Spleen (tissue), 11 donors: ENCODE results near the gene MAPT. TPM values are rescaled to one million over a fixed set of nuclear protein-coding genes. Genes with fewer than 3 reads are reported as not detected.

Experiments
- DNase-seq: peaks from one replicate; pipeline ENCODE4 v3.0.0-alpha.2; 2020
- H3K27ac ChIP-seq, 8 donors: fragments of 200-600 bp; sonication (generic) in 7 of 8; 1 replicate in 4 of 8; 2 replicates in 4 of 8; pipeline versions ENCODE4 v1.5.0 to v1.8.0; 2016 to 2021; ENCODE audit warnings: inconsistent platforms in 4 of 8, mild to moderate bottlenecking in 4 of 8, moderate library complexity in 1 of 8
- H3K27me3 ChIP-seq, 7 donors: fragments of 200-600 bp; sonication (generic) in 6 of 7; replicated peaks in 1 of 7; 1 replicate in 4 of 7; 2 replicates in 3 of 7; pipeline versions ENCODE4 v1.5.0 to v1.8.0; 2016 to 2021; ENCODE audit warnings: inconsistent platforms in 3 of 7, mild to moderate bottlenecking in 1 of 7
- H3K36me3 ChIP-seq, 6 donors: fragments of 200-600 bp; sonication (generic) in 5 of 6; 1 replicate in 4 of 6; 2 replicates in 2 of 6; pipeline versions ENCODE4 v1.5.0 to v1.8.0; 2016 to 2021; ENCODE audit warnings: inconsistent platforms in 2 of 6
- H3K4me1 ChIP-seq, 6 donors: fragments of 200-600 bp; sonication (generic) in 5 of 6; 1 replicate in 3 of 6; 2 replicates in 3 of 6; pipeline versions ENCODE4 v1.5.0 to v1.8.0; 2016 to 2021; ENCODE audit warnings: inconsistent platforms in 3 of 6
- H3K4me3 ChIP-seq, 8 donors: fragments of 200-600 bp; sonication (generic) in 7 of 8; 1 replicate in 4 of 8; 2 replicates in 4 of 8; pipeline versions ENCODE4 v1.5.0 to v1.8.0; 2016 to 2021; ENCODE audit warnings: inconsistent platforms in 4 of 8, mild to moderate bottlenecking in 4 of 8, moderate library complexity in 2 of 8
- H3K9me3 ChIP-seq, 8 donors: fragments of 200-600 bp; sonication (generic) in 7 of 8; 1 replicate in 4 of 8; 2 replicates in 4 of 8; pipeline versions ENCODE4 v1.5.0 to v1.8.0; 2016 to 2021; ENCODE audit warnings: inconsistent platforms in 4 of 8
- CTCF ChIP-seq, 11 experiments: fragments of 200-600 bp in 7 of 11; fragments of 450-650 bp in 4 of 11; sonication (generic) in 4 of 11; IDR thresholded peaks in 8 of 11; conservative IDR thresholded peaks in 3 of 11; 1 replicate in 7 of 11; 2 replicates in 4 of 11; pipeline versions ENCODE4 v1.4.0 to v1.8.0; 2016 to 2021; ENCODE audit warnings: antibody characterized with exemption in 11 of 11, inconsistent platforms in 4 of 11, mild to moderate bottlenecking in 1 of 11
- POLR2A ChIP-seq, 3 donors: fragments of 450-650 bp; IDR thresholded peaks; one replicate each; pipeline ENCODE4 v1.5.1; 2017; ENCODE audit warnings: antibody characterized with exemption in 3 of 3, mild to moderate bottlenecking in 1 of 3
- POLR2AphosphoS5 ChIP-seq, 3 donors: sonication (generic); formaldehyde crosslinking; IDR thresholded peaks; one replicate each; pipeline ENCODE4 v1.5.1; 2017; ENCODE audit warnings: antibody characterized with exemption in 3 of 3
- WGBS, 5 donors: extraction: QIAGEN DNeasy Blood & Tissue Kit in 3 of 5; methylation state at CpG; one replicate each; pipeline versions ENCODE4 v1.1.5 to v1.1.7; 2013 to 2018; 5-methylcytosine and 5-hydroxymethylcytosine counted together
- intact Hi-C: fragments of 100-400 bp; cut with DNase I; formaldehyde crosslinking; loops from one replicate; pipeline ENCODE4 v1.15.0; 2023; ENCODE audit warnings: low total_unique reads
- polyA plus RNA-seq, 3 donors: library from polyadenylated mRNA; stranded (reverse); fragments of 200-250 nt; gene quantifications; one replicate each; pipeline ENCODE4 v1.2.1, GENCODE V29; 2013
- total RNA-seq, 7 donors: library from RNA; depleted of rRNA in 3 of 7; stranded (reverse); fragments of >200 nt in 3 of 7; fragmentation: NEBNext Ultra II Directional in 4 of 7; extraction: Animal tissue kit (Norgen Biotek cat#: 25700) in 4 of 7; gene quantifications; one replicate each; pipeline versions ENCODE4 v1.1.0 to v1.2.1, GENCODE V29; 2016 to 2021
- donor health status: healthy with polysubstance abuse.
- donor health status: DM: no; HTN: no; CAD: no; lungs with moderate emphysema.
- donor health status: DM: no; HTN: no; CAD: no.
- donor health status: Bipolar disorder and iron deficiency.
- donor health status: healthy.
- donor health status: DM: no; HTN: no; CAD: no.
- donor health status: DM: yes; HTN: yes; CAD: no.

The MAPT gene
- total and polyA plus RNA-seq, 10 donors, result 0.15 to 1.6 (median 0.66) TPM

DNA sequence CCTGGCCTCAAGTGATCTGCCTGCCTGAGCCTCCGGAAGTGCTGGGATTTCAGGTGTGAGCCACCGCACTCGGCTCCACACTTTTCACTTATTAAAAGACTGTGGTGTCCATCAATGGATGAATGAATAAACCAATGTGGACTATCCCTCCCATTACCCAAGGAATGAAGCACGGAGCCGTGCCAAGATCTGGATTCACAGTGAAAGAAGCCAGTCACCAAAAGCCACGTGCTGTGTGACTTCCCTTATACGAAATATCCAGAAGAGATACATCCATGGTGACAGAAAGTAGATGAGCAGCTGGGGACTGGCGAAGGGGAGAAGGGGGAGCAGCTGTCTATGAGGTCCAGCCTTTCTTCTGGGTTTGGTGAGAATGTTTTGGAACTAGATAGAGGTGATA is 56.5 kb downstream of the MAPT start:
- no peak for TF ChIP-seq POLR2A (IDR thresholded peaks at IDR 0.05)
- WGBS, 5 donors, result 73 to 90% (median 85%) methylated on average over 8 of the region's 8 CpGs
- no peak for DNase-seq
- intact Hi-C loops, result no loop called here
- H3K4me3 ChIP-seq, result no peak overlapping the region
- no peaks in the 10 kb centered on the region for H3K36me3 ChIP-seq
- H3K27me3 ChIP-seq, result peaks cover 0 to 53% (median 13%) of the 10 kb centered on the region in 7 donors
- H3K27ac ChIP-seq, result no peak overlapping the region
- H3K4me1 ChIP-seq, result peaks cover 3 to 13% (median 11%) of the 10 kb centered on the region in 6 donors
- H3K9me3 ChIP-seq, result no peaks in the 10 kb centered on the region

GRCh38 chr17:45951403-45951802 is 57.0 kb downstream of the MAPT start:
- peaks cover 0 to 53% (median 13%) of the 10 kb centered on the region in 7 donors for H3K27me3 ChIP-seq
- WGBS, 5 donors, result 63 to 76% (median 69%) methylated on average over 10 of the region's 10 CpGs
- H3K4me1 ChIP-seq, result peaks cover 3 to 13% (median 11%) of the 10 kb centered on the region in 6 donors
- H3K4me3 ChIP-seq, result no peak overlapping the region
- H3K9me3 ChIP-seq, result no peaks in the 10 kb centered on the region
- H3K36me3 ChIP-seq, result no peaks in the 10 kb centered on the region
- no peak for DNase-seq
- no peak for TF ChIP-seq POLR2A (IDR thresholded peaks at IDR 0.05)
- no peak for TF ChIP-seq POLR2AphosphoS5 (IDR thresholded peaks at IDR 0.05)
- TF ChIP-seq CTCF (IDR thresholded peaks at IDR 0.05 in 8 of 11, conservative IDR thresholded peaks at IDR 0.05 in 3 of 11), result no peak
- no peak overlapping the region for H3K27ac ChIP-seq
- intact Hi-C loops, result no loop called here

DNA sequence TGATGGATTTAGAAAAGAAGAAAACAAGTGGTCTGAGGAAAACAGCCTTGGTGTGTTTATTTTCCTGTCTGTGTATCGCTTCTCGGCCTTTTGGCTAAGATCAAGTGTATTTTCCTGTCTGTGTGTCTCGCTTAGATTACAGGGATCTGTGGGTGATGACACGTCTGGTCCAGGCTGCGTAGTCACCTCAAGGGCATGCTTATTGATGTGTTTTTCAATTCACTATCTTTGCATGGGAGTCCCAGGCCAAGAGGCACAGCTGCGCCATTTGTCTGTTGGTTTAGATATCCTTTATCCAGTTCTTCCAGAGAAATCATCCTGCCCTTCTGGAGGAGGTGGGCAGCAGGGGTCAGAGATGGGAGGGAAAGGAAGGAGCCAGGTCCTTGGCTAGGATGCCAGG is 57.6 kb downstream of the MAPT start:
- WGBS, 5 donors, result 61 to 79% (median 77%) methylated on average over 6 of the region's 6 CpGs
- Histone ChIP-seq H3K27me3 (peaks cover 0 to 53% (median 13%) of the 10 kb centered on the region in 7 donors), H3K36me3 (no peaks in the 10 kb centered on the region), H3K4me3 (no peak overlapping the region), H3K27ac (no peak overlapping the region), H3K9me3 (no peaks in the 10 kb centered on the region), H3K4me1 (peaks cover 3 to 13% (median 11%) of the 10 kb centered on the region in 6 donors)
- no peak for DNase-seq
- TF ChIP-seq POLR2A (IDR thresholded peaks at IDR 0.05) (no peak), CTCF (IDR thresholded peaks at IDR 0.05 in 8 of 11, conservative IDR thresholded peaks at IDR 0.05 in 3 of 11) (no peak), POLR2AphosphoS5 (IDR thresholded peaks at IDR 0.05) (no peak)
- intact Hi-C loops, result no loop called here

DNA sequence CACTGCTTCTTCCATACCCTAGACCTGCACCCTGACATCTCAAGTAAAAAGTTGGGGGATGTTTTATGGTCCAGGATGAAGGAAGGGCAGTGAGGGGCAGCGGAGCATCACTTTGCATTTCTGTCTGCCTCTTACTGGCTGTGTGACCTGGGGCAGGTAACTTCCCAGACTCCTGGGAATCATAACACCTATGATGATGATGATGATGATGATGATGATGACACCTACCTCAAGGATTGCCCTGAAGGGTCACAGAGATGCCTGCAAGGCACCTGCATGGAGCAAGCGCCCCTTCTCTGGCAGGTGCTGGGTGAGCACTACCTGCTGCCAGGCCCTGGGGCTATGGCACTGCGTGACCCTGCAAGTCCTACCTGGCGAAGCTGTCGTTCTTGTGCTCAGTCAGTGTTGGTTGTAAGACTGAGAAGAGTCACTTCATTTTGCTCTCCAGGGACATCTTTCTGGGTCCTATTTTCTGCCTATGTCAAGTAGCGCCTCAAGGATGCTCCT is 58.5 kb downstream of the MAPT start:
- Histone ChIP-seq H3K36me3 (no peaks in the 10 kb centered on the region), H3K4me1 (peaks cover 3 to 13% (median 11%) of the 10 kb centered on the region in 6 donors), H3K4me3 (no peak overlapping the region), H3K27me3 (peaks cover 0 to 53% (median 13%) of the 10 kb centered on the region in 7 donors), H3K9me3 (no peaks in the 10 kb centered on the region), H3K27ac (no peak overlapping the region)
- TF ChIP-seq CTCF (IDR thresholded peaks at IDR 0.05 in 8 of 11, conservative IDR thresholded peaks at IDR 0.05 in 3 of 11) (no peak), POLR2AphosphoS5 (IDR thresholded peaks at IDR 0.05) (no peak), POLR2A (IDR thresholded peaks at IDR 0.05) (no peak)
- intact Hi-C loops, result no loop called here
- WGBS, 5 donors, result 91 to 97% (median 93%) methylated on average over 2 to 6 of the region's 6 CpGs
- DNase-seq, result no peak
